ENCODE data around the gene SLC30A2. TPM values are rescaled to one million over a fixed set of nuclear protein-coding genes. Genes with fewer than 3 reads are reported as not detected.
"Not testable (repeated sequence)": the region's sequence is repeated elsewhere in the genome, so short reads cannot be mapped to it uniquely, and the experiment has no call there.

SLC30A2 gene
- not detected for polyA plus RNA-seq (ENCODE audit: low read depth in 6 of 6)

- Mint-ChIP-seq H3K9me3 (no peaks in the 10 kb centered on the region), H3K27me3 (peaks cover 56 to 80% (median 67%) of the 10 kb centered on the region in 3 donors), H3K36me3 (no peaks in the 10 kb centered on the region), H3K4me3 (peak within 1 kb of the TSS in 1 of 8 donors; percentile 17), H3K4me1 (peaks cover 0 to 8% (median 2%) of the 10 kb centered on the region in 3 donors), H3K27ac (peak within 1 kb of the TSS in 1 of 6 donors; percentile 42)
- no peak for DNase-seq
- ATAC-seq (ENCODE audit: low read depth in 2 of 2): no peak
Measured at GRCh38 chr1:26045722-26046245, at the start of gene SLC30A2. Gene SLC30A2 (minus strand): TSS chr1:26046118. CDS start chr1:26045896, 222 bp downstream.

GRCh38 chr1:26094677-26095383 is 48.9 kb upstream of the SLC30A2 start:
- Mint-ChIP-seq H3K27ac (no peak overlapping the region), H3K9me3 (no peaks in the 10 kb centered on the region), H3K4me3 (no peak overlapping the region), H3K36me3 (no peaks in the 10 kb centered on the region), H3K27me3 (peaks cover 13 to 30% (median 27%) of the 10 kb centered on the region in 3 donors), H3K4me1 (no peaks in the 10 kb centered on the region)
- ATAC-seq (ENCODE audit: low read depth in 2 of 2) (no peak), DNase-seq (no peak)

- Mint-ChIP-seq H3K4me3 (no peak overlapping the region), H3K9me3 (no peaks in the 10 kb centered on the region), H3K27ac (no peak overlapping the region), H3K36me3 (no peaks in the 10 kb centered on the region), H3K4me1 (no peaks in the 10 kb centered on the region), H3K27me3 (peaks cover 13 to 30% (median 27%) of the 10 kb centered on the region in 3 donors)
- ATAC-seq (ENCODE audit: low read depth in 2 of 2) (no peak), DNase-seq (no peak)
Measured at GRCh38 chr1:26094076-26094669, 48.3 kb upstream of the SLC30A2 start.

- H3K27me3 Mint-ChIP-seq: peaks cover 13 to 30% (median 27%) of the 10 kb centered on the region in 3 donors
- DNase-seq; ATAC-seq (ENCODE audit: low read depth in 2 of 2); H3K9me3 Mint-ChIP-seq; H3K4me1 Mint-ChIP-seq; H3K27ac Mint-ChIP-seq; H3K4me3 Mint-ChIP-seq; H3K36me3 Mint-ChIP-seq: not testable (repeated sequence)
Measured at GRCh38 chr1:26093569-26093968, 47.7 kb upstream of the SLC30A2 start.

- no peaks in the 10 kb centered on the region for H3K36me3 Mint-ChIP-seq
- H3K4me3 Mint-ChIP-seq: no peak overlapping the region
- ATAC-seq (ENCODE audit: low read depth in 2 of 2): no peak
- no peaks in the 10 kb centered on the region for H3K9me3 Mint-ChIP-seq
- peak overlapping the region in 1 of 6 donors; percentile 62 for H3K27ac Mint-ChIP-seq
- no peak for DNase-seq
- no peaks in the 10 kb centered on the region for H3K4me1 Mint-ChIP-seq
- peaks cover 13 to 30% (median 27%) of the 10 kb centered on the region in 3 donors for H3K27me3 Mint-ChIP-seq
Measured at GRCh38 chr1:26092422-26092821, 46.5 kb upstream of the SLC30A2 start.

GRCh38 chr1:26090893-26091292 is 45.0 kb upstream of the SLC30A2 start:
- no peak overlapping the region for H3K4me3 Mint-ChIP-seq
- no peaks in the 10 kb centered on the region for H3K9me3 Mint-ChIP-seq
- DNase-seq: no peak
- H3K4me1 Mint-ChIP-seq: no peaks in the 10 kb centered on the region
- H3K36me3 Mint-ChIP-seq: no peaks in the 10 kb centered on the region
- peaks cover 18 to 37% (median 27%) of the 10 kb centered on the region in 3 donors for H3K27me3 Mint-ChIP-seq
- no peak for ATAC-seq (ENCODE audit: low read depth in 2 of 2)
- no peak overlapping the region for H3K27ac Mint-ChIP-seq

- peaks cover 29 to 52% (median 42%) of the 10 kb centered on the region in 3 donors for H3K27me3 Mint-ChIP-seq
- no peak overlapping the region for H3K27ac Mint-ChIP-seq
- DNase-seq (no peak), ATAC-seq (ENCODE audit: low read depth in 2 of 2) (no peak)
- no peak overlapping the region for H3K4me3 Mint-ChIP-seq
- H3K36me3 Mint-ChIP-seq: peaks cover 0 to 5% of the 10 kb centered on the region in 2 donors
- no peaks in the 10 kb centered on the region for H3K4me1 Mint-ChIP-seq
- no peaks in the 10 kb centered on the region for H3K9me3 Mint-ChIP-seq
Measured at GRCh38 chr1:26089125-26089524, 43.2 kb upstream of the SLC30A2 start.

GRCh38 chr1:26084844-26085243 is 38.9 kb upstream of the SLC30A2 start:
- Mint-ChIP-seq H3K27me3 (peaks cover 18 to 29% (median 19%) of the 10 kb centered on the region in 3 donors), H3K27ac (peak overlapping the region in 1 of 6 donors; percentile 15), H3K4me3 (no peak overlapping the region), H3K9me3 (no peaks in the 10 kb centered on the region), H3K4me1 (no peaks in the 10 kb centered on the region), H3K36me3 (peaks cover 0 to 8% of the 10 kb centered on the region in 2 donors)
- no peak for DNase-seq
- ATAC-seq (ENCODE audit: low read depth in 2 of 2): no peak

GRCh38 chr1:26084091-26084561 is 38.2 kb upstream of the SLC30A2 start:
- ATAC-seq (ENCODE audit: low read depth in 2 of 2) (no peak), DNase-seq (no peak)
- Mint-ChIP-seq H3K36me3 (peaks cover 0 to 8% of the 10 kb centered on the region in 2 donors), H3K4me3 (peak overlapping the region in 1 of 8 donors; percentile 69), H3K27ac (no peak overlapping the region), H3K27me3 (peaks cover 18 to 29% (median 19%) of the 10 kb centered on the region in 3 donors), H3K9me3 (no peaks in the 10 kb centered on the region), H3K4me1 (no peaks in the 10 kb centered on the region)

GRCh38 chr1:26083208-26083607 is 37.3 kb upstream of the SLC30A2 start:
- no peaks in the 10 kb centered on the region for H3K9me3 Mint-ChIP-seq
- peaks cover 18 to 34% (median 19%) of the 10 kb centered on the region in 3 donors for H3K27me3 Mint-ChIP-seq
- no peak overlapping the region for H3K27ac Mint-ChIP-seq
- ATAC-seq (ENCODE audit: low read depth in 2 of 2) (no peak), DNase-seq (no peak)
- H3K36me3 Mint-ChIP-seq: peaks cover 0 to 8% of the 10 kb centered on the region in 2 donors
- H3K4me3 Mint-ChIP-seq: no peak overlapping the region
- H3K4me1 Mint-ChIP-seq: no peaks in the 10 kb centered on the region

- H3K27me3 Mint-ChIP-seq: peaks cover 18 to 34% (median 19%) of the 10 kb centered on the region in 3 donors
- H3K4me3 Mint-ChIP-seq: no peak overlapping the region
- H3K27ac Mint-ChIP-seq: no peak overlapping the region
- H3K9me3 Mint-ChIP-seq: no peaks in the 10 kb centered on the region
- H3K4me1 Mint-ChIP-seq: no peaks in the 10 kb centered on the region
- H3K36me3 Mint-ChIP-seq: peaks cover 0 to 8% of the 10 kb centered on the region in 2 donors
- no peak for DNase-seq
- ATAC-seq (ENCODE audit: low read depth in 2 of 2): no peak
Measured at GRCh38 chr1:26082020-26082350, 36.1 kb upstream of the SLC30A2 start.

GRCh38 chr1:26081267-26082019 is 35.5 kb upstream of the SLC30A2 start:
- peak overlapping the region in 1 of 6 donors; percentile 65 for H3K27ac Mint-ChIP-seq
- no peak for ATAC-seq (ENCODE audit: low read depth in 2 of 2)
- DNase-seq: no peak

More at GRCh38 chr1:26081267-26082019, 35.5 kb upstream of the SLC30A2 start:
- Mint-ChIP-seq H3K36me3 (peaks cover 0 to 8% of the 10 kb centered on the region in 2 donors), H3K4me3 (peak overlapping the region in 1 of 8 donors; percentile 69), H3K27me3 (peaks cover 19 to 35% (median 21%) of the 10 kb centered on the region in 3 donors), H3K9me3 (no peaks in the 10 kb centered on the region), H3K4me1 (no peaks in the 10 kb centered on the region)

All from naive B cell (primary cell).